GM12878 (cell line): ENCODE data around the gene SMC5. TPM values are rescaled to one million over a fixed set of nuclear protein-coding genes. Genes with fewer than 3 reads are reported as not detected.

Source experiments
- ATAC-seq: fragments of 200-7000 bp; cut with Tn5 transposase; 3 replicates; pipeline ENCODE4 v1.9.1; 2020; ENCODE audit warnings: mild to moderate bottlenecking, moderate library complexity
- BruUV-seq: library from RNA; stranded (reverse); fragments of 400-500 nt; replicated peaks from 2 replicates; lab custom pipeline; 2021; lab: Mats Ljungman, UMichigan
- CTCF ChIA-PET: fragments of 300-600 bp; sonication (Branson Sonifier 250); formaldehyde crosslinking; extraction: SDS; loops from one replicate; lab custom pipeline; 2021; ENCODE audit warnings: inconsistent platforms; lab: Yijun Ruan, JAX
- POLR2A ChIA-PET: fragments of 350-600 bp; formaldehyde crosslinking; extraction: SDS; loops from one replicate; lab custom pipeline; 2021; ENCODE audit warnings: inconsistent platforms; lab: Charles Lee
- RAD21 ChIA-PET: fragments of 300-600 bp; sonication (Branson Sonifier 250); formaldehyde crosslinking; loops from one replicate; lab custom pipeline; 2023; ENCODE audit warnings: antibody characterized with exemption; ENCODE audit not compliant: unreplicated experiment; lab: Charles Lee
- SMC1A ChIA-PET: fragments of 300-600 bp; sonication (Branson Sonifier 250); formaldehyde crosslinking; loops from one replicate; lab custom pipeline; 2023; ENCODE audit not compliant: unreplicated experiment, uncharacterized antibody; lab: Charles Lee
- DNase-seq: peaks from one replicate; pipeline ENCODE4 v3.0.0-alpha.2; 2011; ENCODE audit warnings: low read depth, low spot score
- FAIRE-seq: peaks from 3 replicates; lab custom pipeline; 2011; peaks lifted over from hg19 to GRCh38; lab: Jason Lieb, UNC
- H2AFZ ChIP-seq: 2 replicates; pipeline ENCODE4 v1.6.0; 2011; ENCODE audit warnings: low read depth, low read length, control low read depth; ENCODE audit not compliant: control insufficient read depth
- H3K27ac ChIP-seq: 2 replicates; pipeline ENCODE4 v1.5.1; 2011; ENCODE audit warnings: control low read depth; ENCODE audit not compliant: control insufficient read depth, insufficient read depth
- H3K27me3 ChIP-seq, 2 experiments: replicated peaks in 1 of 2; 2 replicates each; pipeline versions ENCODE4 v1.6.0 to v1.6.1; 2011; ENCODE audit warnings: low read length in 1 of 2; ENCODE audit not compliant: control insufficient read depth in 2 of 2, insufficient read depth in 2 of 2
- H3K36me3 ChIP-seq, 2 experiments: 2 replicates each; pipeline ENCODE4 v1.5.1; 2011; ENCODE audit warnings: low read length in 1 of 2; ENCODE audit not compliant: control insufficient read depth in 2 of 2, insufficient read depth in 2 of 2
- H3K4me1 ChIP-seq: 2 replicates; pipeline ENCODE4 v1.6.1; 2011; ENCODE audit warnings: mild to moderate bottlenecking, low read length, moderate library complexity, mixed read lengths; ENCODE audit not compliant: control insufficient read depth, insufficient read depth
- H3K4me2 ChIP-seq: 2 replicates; pipeline ENCODE4 v1.6.0; 2011; ENCODE audit warnings: control low read depth; ENCODE audit not compliant: control insufficient read depth, insufficient read depth
- H3K4me3 ChIP-seq: fragments of 200-600 bp; sonication (generic); 2 replicates; pipeline ENCODE4 v1.5.1; 2016
- H3K79me2 ChIP-seq: 2 replicates; pipeline ENCODE4 v1.6.0; 2011; ENCODE audit warnings: low read length; ENCODE audit not compliant: control insufficient read depth, insufficient read depth
- H3K9ac ChIP-seq: 2 replicates; pipeline ENCODE4 v1.8.0; 2011; ENCODE audit warnings: low read length, control low read depth, mixed read lengths; ENCODE audit not compliant: control insufficient read depth, insufficient read depth
- H3K9me3 ChIP-seq: replicated peaks from 3 replicates; pipeline ENCODE4 v1.5.1; 2011; ENCODE audit warnings: mild to moderate bottlenecking, low read length; ENCODE audit not compliant: control insufficient read depth, insufficient read depth
- H4K20me1 ChIP-seq: 2 replicates; pipeline ENCODE4 v1.6.0; 2011; ENCODE audit not compliant: control insufficient read depth, insufficient read depth
- CHD2 ChIP-seq: IDR thresholded peaks from 2 replicates; pipeline ENCODE4 v1.6.1; 2011; ENCODE audit warnings: low read depth, low read length, improper control_type of control experiment, borderline replicate concordance
- LARP7 ChIP-seq: fragments of 450-650 bp; IDR thresholded peaks from 2 replicates; pipeline ENCODE4 v1.6.1; 2017; ENCODE audit warnings: mild to moderate bottlenecking
- MXI1 ChIP-seq: fragments of 150-350 bp; IDR thresholded peaks from 2 replicates; pipeline ENCODE4 v1.6.1; 2011; ENCODE audit warnings: low read depth, mild to moderate bottlenecking, inconsistent platforms, low read length, improper control_type of control experiment
- POLR2AphosphoS5 ChIP-seq: IDR thresholded peaks from 2 replicates; pipeline ENCODE4 v1.6.1; 2011; ENCODE audit warnings: mild to moderate bottlenecking, low read length, inconsistent platforms
- RELA ChIP-seq: fragments of 450-650 bp; IDR thresholded peaks from 2 replicates; pipeline ENCODE4 v1.8.0; 2014; ENCODE audit warnings: borderline replicate concordance; ENCODE audit not compliant: partially characterized antibody
- WGBS: methylation state at CpG from one replicate; pipeline ENCODE4 v1.1.6; 2016; ENCODE audit warnings: low lambda C conversion rate; ENCODE audit not compliant: insufficient replicate concordance, insufficient coverage; ENCODE audit errors: missing lambda C conversion rate; 5-methylcytosine and 5-hydroxymethylcytosine counted together
- in situ Hi-C: fragments of 300-500 bp; cut with MboI; formaldehyde crosslinking; loops from 9 replicates; pipeline ENCODE4 v1.14.3; 2018; ENCODE audit warnings: mixed read lengths
- intact Hi-C: fragments of 100-400 bp; cut with micrococcal nuclease; formaldehyde crosslinking; loops from one replicate; pipeline ENCODE4 v1.14.2; 2022; ENCODE audit not compliant: unreplicated experiment
- polyA plus RNA-seq, 11 experiments: library from polyadenylated mRNA; depleted of rRNA in 4 of 11; unstranded in 6 of 11; stranded (reverse) in 5 of 11; fragments of >200 nt; fragmentation: Nextera tagmentation in 4 of 11; fragmentation: Illumina TruSeq in 1 of 11; extraction: Ambion mirVana in 4 of 11; extraction: Trizol in 1 of 11; gene quantifications; 1 replicate in 1 of 11; 2 replicates in 10 of 11; pipeline versions ENCODE4 v1.2.1 to v1.2.3, GENCODE V29; 2011 to 2016; ENCODE audit warnings: inconsistent platforms in 2 of 11, missing spikeins in 2 of 11, low read depth in 1 of 11
- total RNA-seq, 4 experiments: library from RNA; depleted of rRNA in 3 of 4; stranded (reverse); fragments of >200 nt in 3 of 4; fragmentation: Illumina TruSeq in 1 of 4; extraction: Trizol in 1 of 4; gene quantifications; 2 replicates each; pipeline versions ENCODE4 v1.2.1 to v1.2.3, GENCODE V29; 2013 to 2021
- TF ChIP-seq, protein P1 (sequence below): IDR thresholded peaks from 2 replicates; pipeline ENCODE4 v1.6.1; 2011; ENCODE audit warnings: borderline replicate concordance, low read depth, mild to moderate bottlenecking, moderate library complexity, mixed read lengths, low read length; ENCODE audit not compliant: insufficient read depth; ENCODE audit errors: extremely low read length
- TF ChIP-seq, protein P2 (sequence below): fragments of 450-650 bp; formaldehyde crosslinking; IDR thresholded peaks from 2 replicates; pipeline ENCODE4 v1.5.0; 2022; ENCODE audit warnings: mild to moderate bottlenecking, missing genetic modification characterization
- TF ChIP-seq, protein P3 (sequence below): IDR thresholded peaks from 2 replicates; pipeline ENCODE4 v1.6.1; 2011; ENCODE audit warnings: mild to moderate bottlenecking, low read depth, low read length, moderate library complexity; ENCODE audit not compliant: insufficient replicate concordance
- TF ChIP-seq, protein P4 (sequence below): IDR thresholded peaks from 2 replicates; pipeline ENCODE4 v1.6.1; 2012; ENCODE audit warnings: improper control_type of control experiment, low read depth, low read length; ENCODE audit not compliant: insufficient replicate concordance

The SMC5 gene
- total and polyA plus RNA-seq, 10 of the 15 experiments (the other 5 are each of a cell fraction or from before 2014, with no cell fraction given), result 6.5 to 47.1 (median 22.9) TPM

DNA sequence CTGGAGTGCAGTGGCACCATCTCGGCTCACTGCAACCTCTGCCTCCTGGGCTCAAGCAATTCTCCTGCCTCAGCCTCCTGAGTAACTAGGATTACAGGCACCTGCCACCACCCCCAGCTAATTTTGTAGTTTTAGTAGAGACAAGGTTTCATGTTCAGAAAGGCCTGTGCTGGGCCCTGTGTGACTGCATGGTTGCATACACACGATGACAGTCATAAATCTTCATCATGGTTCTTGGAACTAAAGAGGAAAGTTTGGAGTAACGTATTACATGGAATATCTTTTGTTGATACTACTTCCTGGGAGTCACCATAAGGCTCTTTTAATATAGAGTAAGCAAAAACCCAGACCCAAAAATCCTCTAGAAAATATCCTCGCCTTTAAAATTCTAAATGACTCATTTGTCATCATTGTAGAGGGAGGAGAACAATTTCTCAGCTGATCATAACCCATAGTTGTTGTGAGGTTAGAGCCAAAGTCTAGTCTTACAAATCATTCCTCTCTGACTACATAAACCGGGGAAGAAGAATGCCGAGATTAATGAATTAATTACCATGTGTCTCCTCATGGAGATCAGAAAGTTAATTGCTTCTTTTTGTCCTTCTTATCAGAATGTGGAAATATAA, 108.6 kb downstream of the SMC5 start:
- no peak overlapping the region for H3K4me2 ChIP-seq
- H3K4me1 ChIP-seq, result no peaks in the 10 kb centered on the region
- H3K27me3 ChIP-seq, result no peaks in the 10 kb centered on the region
- SMC1A ChIA-PET, result no interaction called here
- ATAC-seq (no peak), FAIRE-seq (no peak), DNase-seq (no peak)
- no peak overlapping the region for H2AFZ ChIP-seq
- H3K4me3 ChIP-seq, result no peak overlapping the region
- WGBS, result 80% methylated on average over 6 of the region's 6 CpGs
- no peak overlapping the region for H3K27ac ChIP-seq
- in situ Hi-C loops, result no loop called here
- CTCF ChIA-PET, result no interaction called here
- no peaks in the 10 kb centered on the region for H3K9me3 ChIP-seq
- H3K79me2 ChIP-seq, result no peaks in the 10 kb centered on the region
- H4K20me1 ChIP-seq, result no peaks in the 10 kb centered on the region
- H3K9ac ChIP-seq, result no peak overlapping the region
- no TSS peak for BruUV-seq
- H3K36me3 ChIP-seq, result no peaks in the 10 kb centered on the region
- intact Hi-C loops, result no loop called here
- RAD21 ChIA-PET, result interaction anchor here (1.4 kb wide), 1 partner anchor 235 kb away, joined by 4 read pairs; no protein-coding TSS in a partner anchor
- POLR2A ChIA-PET, result no interaction called here
- TF ChIP-seq, protein P1, sequence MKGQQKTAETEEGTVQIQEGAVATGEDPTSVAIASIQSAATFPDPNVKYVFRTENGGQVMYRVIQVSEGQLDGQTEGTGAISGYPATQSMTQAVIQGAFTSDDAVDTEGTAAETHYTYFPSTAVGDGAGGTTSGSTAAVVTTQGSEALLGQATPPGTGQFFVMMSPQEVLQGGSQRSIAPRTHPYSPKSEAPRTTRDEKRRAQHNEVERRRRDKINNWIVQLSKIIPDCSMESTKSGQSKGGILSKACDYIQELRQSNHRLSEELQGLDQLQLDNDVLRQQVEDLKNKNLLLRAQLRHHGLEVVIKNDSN, result no peak
- no peak for TF ChIP-seq LARP7
- TF ChIP-seq, protein P2, sequence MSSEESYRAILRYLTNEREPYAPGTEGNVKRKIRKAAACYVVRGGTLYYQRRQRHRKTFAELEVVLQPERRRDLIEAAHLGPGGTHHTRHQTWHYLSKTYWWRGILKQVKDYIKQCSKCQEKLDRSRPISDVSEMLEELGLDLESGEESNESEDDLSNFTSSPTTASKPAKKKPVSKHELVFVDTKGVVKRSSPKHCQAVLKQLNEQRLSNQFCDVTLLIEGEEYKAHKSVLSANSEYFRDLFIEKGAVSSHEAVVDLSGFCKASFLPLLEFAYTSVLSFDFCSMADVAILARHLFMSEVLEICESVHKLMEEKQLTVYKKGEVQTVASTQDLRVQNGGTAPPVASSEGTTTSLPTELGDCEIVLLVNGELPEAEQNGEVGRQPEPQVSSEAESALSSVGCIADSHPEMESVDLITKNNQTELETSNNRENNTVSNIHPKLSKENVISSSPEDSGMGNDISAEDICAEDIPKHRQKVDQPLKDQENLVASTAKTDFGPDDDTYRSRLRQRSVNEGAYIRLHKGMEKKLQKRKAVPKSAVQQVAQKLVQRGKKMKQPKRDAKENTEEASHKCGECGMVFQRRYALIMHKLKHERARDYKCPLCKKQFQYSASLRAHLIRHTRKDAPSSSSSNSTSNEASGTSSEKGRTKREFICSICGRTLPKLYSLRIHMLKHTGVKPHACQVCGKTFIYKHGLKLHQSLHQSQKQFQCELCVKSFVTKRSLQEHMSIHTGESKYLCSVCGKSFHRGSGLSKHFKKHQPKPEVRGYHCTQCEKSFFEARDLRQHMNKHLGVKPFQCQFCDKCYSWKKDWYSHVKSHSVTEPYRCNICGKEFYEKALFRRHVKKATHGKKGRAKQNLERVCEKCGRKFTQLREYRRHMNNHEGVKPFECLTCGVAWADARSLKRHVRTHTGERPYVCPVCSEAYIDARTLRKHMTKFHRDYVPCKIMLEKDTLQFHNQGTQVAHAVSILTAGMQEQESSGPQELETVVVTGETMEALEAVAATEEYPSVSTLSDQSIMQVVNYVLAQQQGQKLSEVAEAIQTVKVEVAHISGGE (CRISPR knock-in tag), result no peak
- TF ChIP-seq, protein P3, sequence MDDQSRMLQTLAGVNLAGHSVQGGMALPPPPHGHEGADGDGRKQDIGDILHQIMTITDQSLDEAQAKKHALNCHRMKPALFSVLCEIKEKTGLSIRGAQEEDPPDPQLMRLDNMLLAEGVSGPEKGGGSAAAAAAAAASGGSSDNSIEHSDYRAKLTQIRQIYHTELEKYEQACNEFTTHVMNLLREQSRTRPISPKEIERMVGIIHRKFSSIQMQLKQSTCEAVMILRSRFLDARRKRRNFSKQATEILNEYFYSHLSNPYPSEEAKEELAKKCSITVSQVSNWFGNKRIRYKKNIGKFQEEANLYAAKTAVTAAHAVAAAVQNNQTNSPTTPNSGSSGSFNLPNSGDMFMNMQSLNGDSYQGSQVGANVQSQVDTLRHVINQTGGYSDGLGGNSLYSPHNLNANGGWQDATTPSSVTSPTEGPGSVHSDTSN, result no peak
- TF ChIP-seq, protein P4, sequence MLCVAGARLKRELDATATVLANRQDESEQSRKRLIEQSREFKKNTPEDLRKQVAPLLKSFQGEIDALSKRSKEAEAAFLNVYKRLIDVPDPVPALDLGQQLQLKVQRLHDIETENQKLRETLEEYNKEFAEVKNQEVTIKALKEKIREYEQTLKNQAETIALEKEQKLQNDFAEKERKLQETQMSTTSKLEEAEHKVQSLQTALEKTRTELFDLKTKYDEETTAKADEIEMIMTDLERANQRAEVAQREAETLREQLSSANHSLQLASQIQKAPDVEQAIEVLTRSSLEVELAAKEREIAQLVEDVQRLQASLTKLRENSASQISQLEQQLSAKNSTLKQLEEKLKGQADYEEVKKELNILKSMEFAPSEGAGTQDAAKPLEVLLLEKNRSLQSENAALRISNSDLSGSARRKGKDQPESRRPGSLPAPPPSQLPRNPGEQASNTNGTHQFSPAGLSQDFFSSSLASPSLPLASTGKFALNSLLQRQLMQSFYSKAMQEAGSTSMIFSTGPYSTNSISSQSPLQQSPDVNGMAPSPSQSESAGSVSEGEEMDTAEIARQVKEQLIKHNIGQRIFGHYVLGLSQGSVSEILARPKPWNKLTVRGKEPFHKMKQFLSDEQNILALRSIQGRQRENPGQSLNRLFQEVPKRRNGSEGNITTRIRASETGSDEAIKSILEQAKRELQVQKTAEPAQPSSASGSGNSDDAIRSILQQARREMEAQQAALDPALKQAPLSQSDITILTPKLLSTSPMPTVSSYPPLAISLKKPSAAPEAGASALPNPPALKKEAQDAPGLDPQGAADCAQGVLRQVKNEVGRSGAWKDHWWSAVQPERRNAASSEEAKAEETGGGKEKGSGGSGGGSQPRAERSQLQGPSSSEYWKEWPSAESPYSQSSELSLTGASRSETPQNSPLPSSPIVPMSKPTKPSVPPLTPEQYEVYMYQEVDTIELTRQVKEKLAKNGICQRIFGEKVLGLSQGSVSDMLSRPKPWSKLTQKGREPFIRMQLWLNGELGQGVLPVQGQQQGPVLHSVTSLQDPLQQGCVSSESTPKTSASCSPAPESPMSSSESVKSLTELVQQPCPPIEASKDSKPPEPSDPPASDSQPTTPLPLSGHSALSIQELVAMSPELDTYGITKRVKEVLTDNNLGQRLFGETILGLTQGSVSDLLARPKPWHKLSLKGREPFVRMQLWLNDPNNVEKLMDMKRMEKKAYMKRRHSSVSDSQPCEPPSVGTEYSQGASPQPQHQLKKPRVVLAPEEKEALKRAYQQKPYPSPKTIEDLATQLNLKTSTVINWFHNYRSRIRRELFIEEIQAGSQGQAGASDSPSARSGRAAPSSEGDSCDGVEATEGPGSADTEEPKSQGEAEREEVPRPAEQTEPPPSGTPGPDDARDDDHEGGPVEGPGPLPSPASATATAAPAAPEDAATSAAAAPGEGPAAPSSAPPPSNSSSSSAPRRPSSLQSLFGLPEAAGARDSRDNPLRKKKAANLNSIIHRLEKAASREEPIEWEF, result no peak
- TF ChIP-seq CHD2, result no peak
- TF ChIP-seq POLR2AphosphoS5, result no peak
- no peak for TF ChIP-seq MXI1
- TF ChIP-seq RELA, result no peak
